ENCODE data around the gene AK8. TPM values are rescaled to one million over a fixed set of nuclear protein-coding genes. Genes with fewer than 3 reads are reported as not detected.

AK8 gene
- total RNA-seq, 1 experiment from 2014 or later = 2.5 TPM

GRCh38 chr9:132733260-132733815 lies 144.7 kb downstream of the AK8 start:
- H3K9me2 ChIP-seq (ENCODE audit: insufficient read depth) = no peaks in the 10 kb centered on the region
- H3K27me3 ChIP-seq (ENCODE audit: insufficient read depth, low read length) = peaks cover 4% of the 10 kb centered on the region; the same call in 1 of the 2 replicates
- no peak for TF ChIP-seq SRF (IDR thresholded peaks at IDR 0.05; ENCODE audit: low read depth)
- TF ChIP-seq CTCF (IDR thresholded peaks at IDR 0.05 in 2 of 3, conservative IDR thresholded peaks at IDR 0.05 in 1 of 3; ENCODE audit: borderline replicate concordance in 1 of 3, insufficient read depth in 1 of 3, low read depth in 2 of 3, low read length in 2 of 3) = no peak
- TF ChIP-seq POLR2AphosphoS5 (IDR thresholded peaks at IDR 0.05; ENCODE audit: low read depth, low read length) = no peak
- TF ChIP-seq YY1 (IDR thresholded peaks at IDR 0.05; ENCODE audit: extremely low read depth, insufficient replicate concordance, low read depth, low read length) = no peak
- no peak for TF ChIP-seq RAD21 (IDR thresholded peaks at IDR 0.05; ENCODE audit: low read depth)
- no peak for TF ChIP-seq ATF3 (IDR thresholded peaks at IDR 0.05)
- TF ChIP-seq SP1 (IDR thresholded peaks at IDR 0.05; ENCODE audit: low read depth) = no peak
- no peak for TF ChIP-seq ZBTB33 (IDR thresholded peaks at IDR 0.05; ENCODE audit: extremely low read depth, insufficient replicate concordance, low read length)
- TF ChIP-seq MAX (IDR thresholded peaks at IDR 0.05) = no peak
- TF ChIP-seq FOSL1 (IDR thresholded peaks at IDR 0.05; ENCODE audit: low read depth) = no peak
- no peak for TF ChIP-seq JUND (IDR thresholded peaks at IDR 0.05)
- no peak for TF ChIP-seq SIN3A (IDR thresholded peaks at IDR 0.05; ENCODE audit: low read depth)
- TF ChIP-seq ELF1 (IDR thresholded peaks at IDR 0.05; ENCODE audit: borderline replicate concordance, low read depth) = no peak
- no peak for TF ChIP-seq POLR2A (IDR thresholded peaks at IDR 0.05; ENCODE audit: borderline replicate concordance, extremely low read depth, insufficient read depth, insufficient read length)
- no peak for TF ChIP-seq ZFX (IDR thresholded peaks at IDR 0.05)
- TF ChIP-seq EZH2phosphoT487 (IDR thresholded peaks at IDR 0.05; ENCODE audit: borderline replicate concordance) = no peak
- TF ChIP-seq EZH2 (IDR thresholded peaks at IDR 0.05) = no peak
- no peak for TF ChIP-seq TCF7L2 (IDR thresholded peaks at IDR 0.05; ENCODE audit: borderline replicate concordance, extremely low read depth, insufficient read depth, insufficient read length)
- no peak for TF ChIP-seq ZNF274 (IDR thresholded peaks at IDR 0.05; ENCODE audit: low read depth, low read length)
- TF ChIP-seq CBX3 (IDR thresholded peaks at IDR 0.05; ENCODE audit: low read depth) = no peak
- ChIA-PET CTCF (no interaction called here), POLR2A (no interaction called here), RAD21 (ENCODE audit: low non-redundant PET in 1 of 2, low total read pairs in 2 of 2, uncharacterized antibody in 2 of 2, unreplicated experiment in 2 of 2) (no interaction called here)
- H3K4me3 ChIP-seq (replicated peaks in 1 of 2; ENCODE audit: low read depth in 1 of 2, low read length in 2 of 2) = no peak overlapping the region
- DNase-seq (ENCODE audit: low read depth, low spot score) (no peak), ATAC-seq (no peak)
- intact Hi-C loops (cut with micrococcal nuclease) = no loop called here
- no peaks in the 10 kb centered on the region for H3K36me3 ChIP-seq (ENCODE audit: control insufficient read depth in 1 of 2, insufficient read depth in 2 of 2, low read length in 2 of 2)
- no peaks in the 10 kb centered on the region for H3K79me2 ChIP-seq (ENCODE audit: insufficient read depth, low read length)
- no peak overlapping the region for H2AFZ ChIP-seq (ENCODE audit: low read depth, low read length, poor library complexity, severe bottlenecking)
- no peak overlapping the region for H3K4me2 ChIP-seq (ENCODE audit: low read length)
- no peak overlapping the region for H3K27ac ChIP-seq (ENCODE audit: low read depth, low read length)
- no peaks in the 10 kb centered on the region for H3K9me3 ChIP-seq (ENCODE audit: control insufficient read depth in 1 of 2, insufficient read depth in 1 of 2, low read depth in 1 of 2, low read length in 2 of 2)
- no peaks in the 10 kb centered on the region for H4K20me1 ChIP-seq (ENCODE audit: insufficient read depth)
- BruUV-seq (replicated peaks) = no TSS peak
- H3K4me1 ChIP-seq (ENCODE audit: control insufficient read depth in 1 of 2, insufficient read depth in 2 of 2, low read length in 2 of 2) = no peaks in the 10 kb centered on the region
- no peak overlapping the region for H3K9ac ChIP-seq (ENCODE audit: low read length)
